Gastrocnemius medialis (tissue), 4 donors: Measurements from ENCODE around the gene DYNLRB1. TPM values are rescaled to one million over a fixed set of nuclear protein-coding genes. Genes with fewer than 3 reads are reported as not detected.

Experiments used
- ATAC-seq, 2 donors: fragments of 150-250 bp; one replicate each; pipeline ENCODE4 v1.9.1; 2016
- DNase-seq, 2 donors: peaks; one replicate each; pipeline ENCODE4 v3.0.0-alpha.2; 2019
- H3K27ac ChIP-seq, 4 donors: fragments of 200-600 bp; sonication (generic); 1 replicate in 1 of 4; 2 replicates in 3 of 4; pipeline ENCODE4 v1.5.1; 2016 to 2018; ENCODE audit warnings: mild to moderate bottlenecking in 2 of 4, moderate library complexity in 1 of 4
- H3K27me3 ChIP-seq, 3 donors: fragments of 200-600 bp; sonication (generic) in 2 of 3; 1 replicate in 1 of 3; 2 replicates in 2 of 3; pipeline versions ENCODE4 v1.5.1 to v1.6.0; 2016 to 2019; ENCODE audit warnings: mild to moderate bottlenecking in 1 of 3, moderate library complexity in 1 of 3
- H3K36me3 ChIP-seq, 2 donors: fragments of 200-600 bp; sonication (generic) in 1 of 2; one replicate each; pipeline ENCODE4 v1.5.1; 2017 to 2018
- H3K4me1 ChIP-seq, 2 donors: fragments of 200-600 bp; sonication (generic) in 1 of 2; one replicate each; pipeline ENCODE4 v1.5.1; 2016 to 2017; ENCODE audit warnings: mild to moderate bottlenecking in 2 of 2
- H3K4me3 ChIP-seq, 4 donors: fragments of 200-600 bp; sonication (generic) in 3 of 4; 1 replicate in 1 of 4; 2 replicates in 3 of 4; pipeline ENCODE4 v1.5.1; 2016 to 2019; ENCODE audit warnings: mild to moderate bottlenecking in 2 of 4
- H3K9me3 ChIP-seq, 3 donors: fragments of 200-600 bp; sonication (generic) in 2 of 3; 1 replicate in 1 of 3; 2 replicates in 2 of 3; pipeline ENCODE4 v1.5.1; 2016 to 2019
- POLR2A ChIP-seq, 2 donors: fragments of 450-650 bp; IDR thresholded peaks; one replicate each; pipeline ENCODE4 v1.6.1; 2017; ENCODE audit warnings: antibody characterized with exemption in 2 of 2, mild to moderate bottlenecking in 2 of 2, moderate library complexity in 2 of 2
- in situ Hi-C, 4 donors: fragments of 200-750 bp; cut with MboI; loops; one replicate each; pipeline versions ENCODE4 v1.15.0 to v1.8.0; 2017; ENCODE audit warnings: low sequenced_read_pairs in 4 of 4
- intact Hi-C: fragments of 100-400 bp; cut with DNase I; formaldehyde crosslinking; loops from one replicate; pipeline ENCODE4 v1.15.1; 2023; ENCODE audit warnings: low total_unique reads
- total RNA-seq, 4 donors: library from RNA; depleted of rRNA; stranded (reverse); fragments of >200 nt; gene quantifications; one replicate each; pipeline versions ENCODE4 v1.1.0 to v1.2.3, GENCODE V29; 2016
- TF ChIP-seq, protein P1 (sequence below), 5 experiments: fragments of 450-650 bp in 3 of 5; fragments of 200-600 bp in 2 of 5; sonication (generic) in 2 of 5; IDR thresholded peaks in 4 of 5; conservative IDR thresholded peaks in 1 of 5; 1 replicate in 4 of 5; 2 replicates in 1 of 5; pipeline ENCODE4 v1.5.1; 2016 to 2019; ENCODE audit warnings: antibody characterized with exemption in 5 of 5, mild to moderate bottlenecking in 3 of 5, moderate library complexity in 3 of 5

The DYNLRB1 gene
- total RNA-seq, 4 donors from 2014 or later, result 115 to 216 (median 142) TPM

DNA sequence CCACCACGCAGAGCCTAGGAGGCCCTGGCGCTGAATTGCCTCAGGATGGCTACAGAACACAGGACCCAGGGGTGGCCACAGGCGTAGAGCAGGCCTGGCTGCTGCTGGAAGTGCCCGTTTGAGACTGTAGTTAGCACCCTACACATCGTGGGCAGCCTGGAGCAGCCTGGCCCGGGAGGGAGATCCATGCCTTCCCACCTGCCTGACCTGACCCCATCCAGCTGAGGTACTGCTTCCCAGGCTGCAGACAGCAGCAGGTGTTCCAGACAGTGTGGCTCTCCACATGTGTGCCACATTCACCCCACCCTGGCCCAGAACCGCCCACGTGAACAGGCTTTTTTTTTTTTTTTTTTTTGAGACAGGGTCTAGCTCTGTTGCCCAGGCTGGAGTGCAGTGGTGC, 21.4 kb downstream of the DYNLRB1 start:
- in situ Hi-C loops, result loop anchor here in 1 of 4 donors (25.0 kb wide), 1 partner anchor 175 kb away; the partner anchor contains the start of gene TP53INP2
- TF ChIP-seq, protein P1, sequence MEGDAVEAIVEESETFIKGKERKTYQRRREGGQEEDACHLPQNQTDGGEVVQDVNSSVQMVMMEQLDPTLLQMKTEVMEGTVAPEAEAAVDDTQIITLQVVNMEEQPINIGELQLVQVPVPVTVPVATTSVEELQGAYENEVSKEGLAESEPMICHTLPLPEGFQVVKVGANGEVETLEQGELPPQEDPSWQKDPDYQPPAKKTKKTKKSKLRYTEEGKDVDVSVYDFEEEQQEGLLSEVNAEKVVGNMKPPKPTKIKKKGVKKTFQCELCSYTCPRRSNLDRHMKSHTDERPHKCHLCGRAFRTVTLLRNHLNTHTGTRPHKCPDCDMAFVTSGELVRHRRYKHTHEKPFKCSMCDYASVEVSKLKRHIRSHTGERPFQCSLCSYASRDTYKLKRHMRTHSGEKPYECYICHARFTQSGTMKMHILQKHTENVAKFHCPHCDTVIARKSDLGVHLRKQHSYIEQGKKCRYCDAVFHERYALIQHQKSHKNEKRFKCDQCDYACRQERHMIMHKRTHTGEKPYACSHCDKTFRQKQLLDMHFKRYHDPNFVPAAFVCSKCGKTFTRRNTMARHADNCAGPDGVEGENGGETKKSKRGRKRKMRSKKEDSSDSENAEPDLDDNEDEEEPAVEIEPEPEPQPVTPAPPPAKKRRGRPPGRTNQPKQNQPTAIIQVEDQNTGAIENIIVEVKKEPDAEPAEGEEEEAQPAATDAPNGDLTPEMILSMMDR (IDR thresholded peaks at IDR 0.05 in 4 of 5, conservative IDR thresholded peaks at IDR 0.05 in 1 of 5), result no peak
- no peak for TF ChIP-seq POLR2A (IDR thresholded peaks at IDR 0.05)
- DNase-seq, result no peak
- intact Hi-C loops, result loop anchor here (5.0 kb wide), 1 partner anchor 170 kb away; no protein-coding TSS in a partner anchor
- H3K27ac ChIP-seq, result no peak overlapping the region
- peaks cover 8 to 16% of the 10 kb centered on the region in 2 donors for H3K4me1 ChIP-seq
- H3K36me3 ChIP-seq, result peaks cover 0 to 63% of the 10 kb centered on the region in 2 donors
- no peaks in the 10 kb centered on the region for H3K9me3 ChIP-seq
- no peak for ATAC-seq
- H3K27me3 ChIP-seq, result no peaks in the 10 kb centered on the region
- H3K4me3 ChIP-seq, result no peak overlapping the region

DNA sequence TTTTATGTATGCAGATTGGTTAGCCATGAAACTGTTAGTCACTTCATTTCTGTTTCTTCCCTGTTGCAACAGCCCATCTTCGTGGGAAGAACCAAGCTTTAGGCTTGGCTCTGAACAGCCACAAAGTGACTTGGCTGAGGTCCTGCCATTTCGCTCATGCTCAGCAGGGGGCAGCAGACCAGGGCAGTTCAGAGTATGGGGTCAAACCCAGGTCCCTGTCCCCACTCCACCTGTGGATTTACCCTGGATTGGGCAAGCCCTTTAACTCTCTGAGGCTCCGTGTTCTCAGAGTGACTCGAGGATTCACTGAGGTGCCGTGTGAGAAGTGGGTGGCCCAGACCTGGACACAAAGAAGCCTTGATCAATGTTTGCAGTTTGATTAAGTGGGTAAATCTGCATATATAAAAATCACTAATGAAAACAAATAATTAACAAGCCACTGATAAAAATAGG, 22.5 kb downstream of the DYNLRB1 start:
- no peaks in the 10 kb centered on the region for H3K27me3 ChIP-seq
- H3K27ac ChIP-seq, result no peak overlapping the region
- H3K36me3 ChIP-seq, result peaks cover 0 to 53% of the 10 kb centered on the region in 2 donors
- TF ChIP-seq POLR2A (IDR thresholded peaks at IDR 0.05), result no peak
- TF ChIP-seq, protein P1 (IDR thresholded peaks at IDR 0.05 in 4 of 5, conservative IDR thresholded peaks at IDR 0.05 in 1 of 5), result peak; percentile 58 to 79 (median 70)
- no peak overlapping the region for H3K4me3 ChIP-seq
- ATAC-seq (peak; percentile 50 to 84), DNase-seq (peak in 1 of 2 donors; percentile 73)
- H3K9me3 ChIP-seq, result no peaks in the 10 kb centered on the region
- peaks cover under 1 to 7% of the 10 kb centered on the region in 2 donors for H3K4me1 ChIP-seq
- intact Hi-C loops (loop anchor here (5.0 kb wide), 1 partner anchor 169 kb away; no protein-coding TSS in a partner anchor), in situ Hi-C loops (loop anchor here in 1 of 4 donors (25.0 kb wide), 1 partner anchor 174 kb away; the partner anchor contains the start of gene TP53INP2)

DNA sequence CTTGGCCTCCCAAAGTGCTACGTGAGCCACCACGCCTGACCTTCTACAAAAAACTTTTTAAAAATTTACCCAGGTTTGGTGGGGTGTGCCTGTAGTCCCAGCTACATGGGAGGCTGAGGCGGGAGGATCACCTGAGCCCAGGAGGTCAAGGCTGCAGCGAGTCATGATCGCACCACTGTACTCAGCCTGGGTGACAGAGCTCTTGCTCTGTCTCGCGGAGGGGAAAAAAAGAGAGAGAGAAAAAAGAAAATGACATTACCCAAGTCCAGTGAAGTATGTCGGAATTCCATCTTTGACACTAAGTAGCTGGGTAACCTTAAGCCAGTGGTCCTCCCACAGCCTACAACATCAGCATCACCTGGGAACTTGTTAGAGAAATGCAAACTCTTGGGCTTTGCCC, 23.5 kb downstream of the DYNLRB1 start:
- intact Hi-C loops, result loop anchor here (5.0 kb wide), 1 partner anchor 168 kb away; no protein-coding TSS in a partner anchor
- H3K27ac ChIP-seq, result no peak overlapping the region
- H3K27me3 ChIP-seq, result no peaks in the 10 kb centered on the region
- peaks cover 0 to 43% of the 10 kb centered on the region in 2 donors for H3K36me3 ChIP-seq
- no peak for ATAC-seq
- TF ChIP-seq POLR2A (IDR thresholded peaks at IDR 0.05), result no peak
- TF ChIP-seq, protein P1 (IDR thresholded peaks at IDR 0.05 in 4 of 5, conservative IDR thresholded peaks at IDR 0.05 in 1 of 5), result no peak
- no peak overlapping the region for H3K4me3 ChIP-seq
- in situ Hi-C loops, result loop anchor here in 1 of 4 donors (25.0 kb wide), 1 partner anchor 173 kb away; the partner anchor contains the start of gene TP53INP2
- H3K9me3 ChIP-seq, result no peaks in the 10 kb centered on the region
- peaks cover 0 to 7% of the 10 kb centered on the region in 2 donors for H3K4me1 ChIP-seq
- no peak for DNase-seq

DNA sequence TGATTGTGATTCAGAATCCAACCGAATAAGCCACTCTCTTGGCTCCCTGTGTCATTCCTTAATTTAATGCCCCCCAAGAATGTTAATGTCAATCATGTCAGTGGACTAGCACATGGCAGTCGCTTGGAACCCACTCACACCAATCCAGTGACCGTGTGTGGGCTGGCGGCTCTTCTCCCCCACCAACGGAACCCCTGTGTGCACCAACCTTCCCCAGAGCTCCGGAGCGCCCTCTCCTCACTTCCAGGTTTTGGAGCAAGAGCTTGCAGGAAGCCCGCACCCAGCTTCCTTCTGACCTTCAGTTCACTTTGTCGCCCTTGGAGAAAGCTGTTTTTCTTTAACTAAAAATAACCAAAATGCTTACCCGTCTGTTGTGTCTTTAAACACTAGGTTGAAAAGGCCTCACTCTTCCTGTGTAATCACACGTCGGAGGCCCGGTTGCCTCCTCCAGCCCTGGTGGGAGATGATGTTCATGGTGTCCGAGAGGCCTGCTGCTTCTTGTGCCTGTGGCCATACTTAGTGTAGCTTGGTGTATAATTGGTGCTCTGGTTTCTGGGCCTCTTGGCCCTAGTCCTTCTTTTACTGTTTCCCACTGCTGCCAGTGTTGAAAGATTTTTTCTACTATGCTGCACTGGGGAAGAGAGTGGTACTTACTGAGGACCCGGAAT, 24.5 kb downstream of the DYNLRB1 start:
- DNase-seq (no peak), ATAC-seq (no peak)
- H3K36me3 ChIP-seq, result peaks cover 0 to 33% of the 10 kb centered on the region in 2 donors
- no peaks in the 10 kb centered on the region for H3K27me3 ChIP-seq
- intact Hi-C loops (no loop called here), in situ Hi-C loops (loop anchor here in 1 of 4 donors (25.0 kb wide), 1 partner anchor 172 kb away; the partner anchor contains the start of gene TP53INP2)
- peaks cover 0 to 7% of the 10 kb centered on the region in 2 donors for H3K4me1 ChIP-seq
- H3K27ac ChIP-seq, result no peak overlapping the region
- H3K9me3 ChIP-seq, result no peaks in the 10 kb centered on the region
- TF ChIP-seq, protein P1 (IDR thresholded peaks at IDR 0.05 in 4 of 5, conservative IDR thresholded peaks at IDR 0.05 in 1 of 5), result no peak
- TF ChIP-seq POLR2A (IDR thresholded peaks at IDR 0.05), result no peak
- H3K4me3 ChIP-seq, result no peak overlapping the region
